Liver (tissue), 9 donors: ENCODE data around the gene BCR. TPM values are rescaled to one million over a fixed set of nuclear protein-coding genes. Genes with fewer than 3 reads are reported as not detected.
A peak's percentile ranks its signal among the peaks of the same experiment; 100 is the strongest.

Experiments
- DNase-seq: peaks from one replicate; pipeline ENCODE4 v3.0.0-alpha.2; 2017; ENCODE audit warnings: low spot score
- H3K27ac ChIP-seq, 2 donors: one replicate each; pipeline ENCODE4 v1.7.0; 2013; ENCODE audit warnings: inconsistent platforms in 2 of 2, low read length in 2 of 2, control low read depth in 1 of 2, low read depth in 1 of 2, mild to moderate bottlenecking in 1 of 2
- H3K27me3 ChIP-seq, 4 donors: one replicate each; pipeline versions ENCODE4 v1.6.1 to v1.7.0; 2013; ENCODE audit warnings: low read length in 3 of 4, inconsistent platforms in 1 of 4, mild to moderate bottlenecking in 1 of 4, moderate library complexity in 1 of 4; ENCODE audit not compliant: control insufficient read depth in 4 of 4, insufficient read depth in 4 of 4
- H3K36me3 ChIP-seq, 4 donors: one replicate each; pipeline versions ENCODE4 v1.6.1 to v1.7.0; 2013; ENCODE audit warnings: low read length in 3 of 4, mild to moderate bottlenecking in 3 of 4, low read depth in 1 of 4, moderate library complexity in 1 of 4; ENCODE audit not compliant: control insufficient read depth in 4 of 4, insufficient read depth in 3 of 4
- H3K4me1 ChIP-seq, 4 donors: one replicate each; pipeline versions ENCODE4 v1.6.1 to v1.7.0; 2013; ENCODE audit warnings: low read length in 3 of 4, mild to moderate bottlenecking in 3 of 4, moderate library complexity in 1 of 4; ENCODE audit not compliant: control insufficient read depth in 4 of 4, insufficient read depth in 4 of 4
- H3K4me3 ChIP-seq, 3 donors: one replicate each; pipeline versions ENCODE4 v1.6.1 to v1.7.0; 2013; ENCODE audit warnings: low read length in 3 of 3, control low read depth in 1 of 3, low read depth in 1 of 3, mild to moderate bottlenecking in 1 of 3
- H3K9ac ChIP-seq, 2 donors: one replicate each; pipeline ENCODE4 v1.7.0; 2013; ENCODE audit warnings: low read length in 2 of 2, mild to moderate bottlenecking in 2 of 2, moderate library complexity in 2 of 2, control low read depth in 1 of 2, low read depth in 1 of 2
- H3K9me3 ChIP-seq, 4 donors: one replicate each; pipeline versions ENCODE4 v1.6.1 to v1.7.0; 2013; ENCODE audit warnings: low read length in 3 of 4; ENCODE audit not compliant: control insufficient read depth in 4 of 4
- ATF3 ChIP-seq: IDR thresholded peaks from 2 replicates; pipeline ENCODE4 v1.6.1; 2016; ENCODE audit warnings: antibody characterized with exemption
- CTCF ChIP-seq: fragments of 150-350 bp; IDR thresholded peaks from 2 replicates; pipeline ENCODE4 v1.5.1; 2017; ENCODE audit warnings: improper control_type of control experiment, low read depth, low read length; ENCODE audit not compliant: missing input control
- EGR1 ChIP-seq, 2 donors: IDR thresholded peaks; 2 replicates each; pipeline ENCODE4 v1.6.1; 2016 to 2018; ENCODE audit warnings: antibody characterized with exemption in 2 of 2, low read depth in 2 of 2
- FOXA1 ChIP-seq: IDR thresholded peaks from 2 replicates; pipeline ENCODE4 v1.6.1; 2016; ENCODE audit warnings: antibody characterized with exemption
- FOXA2 ChIP-seq: IDR thresholded peaks from 2 replicates; pipeline ENCODE4 v1.6.1; 2016; ENCODE audit warnings: antibody characterized with exemption
- GABPA ChIP-seq, 2 donors: IDR thresholded peaks in 1 of 2; conservative IDR thresholded peaks in 1 of 2; 2 replicates each; pipeline ENCODE4 v1.6.1; 2016; ENCODE audit warnings: antibody characterized with exemption in 2 of 2, mild to moderate bottlenecking in 1 of 2, moderate library complexity in 1 of 2
- HNF4A ChIP-seq, 2 donors: conservative IDR thresholded peaks; 2 replicates each; pipeline ENCODE4 v1.6.1; 2016; ENCODE audit warnings: antibody characterized with exemption in 2 of 2, mild to moderate bottlenecking in 2 of 2
- HNF4G ChIP-seq: IDR thresholded peaks from 2 replicates; pipeline ENCODE4 v1.6.1; 2016; ENCODE audit warnings: antibody characterized with exemption
- JUND ChIP-seq, 2 donors: IDR thresholded peaks; 2 replicates each; pipeline ENCODE4 v1.6.1; 2016; ENCODE audit warnings: antibody characterized with exemption in 2 of 2
- MAX ChIP-seq: IDR thresholded peaks from 2 replicates; pipeline ENCODE4 v1.6.1; 2016; ENCODE audit warnings: antibody characterized with exemption
- NR2F2 ChIP-seq: IDR thresholded peaks from 2 replicates; pipeline ENCODE4 v1.6.1; 2016; ENCODE audit warnings: antibody characterized with exemption
- RAD21 ChIP-seq, 2 donors: IDR thresholded peaks; 2 replicates each; pipeline ENCODE4 v1.6.1; 2016; ENCODE audit warnings: antibody characterized with exemption in 2 of 2, mild to moderate bottlenecking in 2 of 2
- REST ChIP-seq: IDR thresholded peaks from 2 replicates; pipeline ENCODE4 v1.6.1; 2016; ENCODE audit warnings: antibody characterized with exemption, mild to moderate bottlenecking
- SP1 ChIP-seq: IDR thresholded peaks from 2 replicates; pipeline ENCODE4 v1.6.1; 2018; ENCODE audit warnings: antibody characterized with exemption, mild to moderate bottlenecking
- TAF1 ChIP-seq: conservative IDR thresholded peaks from 2 replicates; pipeline ENCODE4 v1.6.1; 2016; ENCODE audit warnings: antibody characterized with exemption, mild to moderate bottlenecking
- YY1 ChIP-seq: IDR thresholded peaks from 2 replicates; pipeline ENCODE4 v1.6.1; 2016; ENCODE audit warnings: antibody characterized with exemption, mild to moderate bottlenecking
- ZBTB33 ChIP-seq: IDR thresholded peaks from 2 replicates; pipeline ENCODE4 v1.6.1; 2016; ENCODE audit warnings: antibody characterized with exemption
- WGBS: extraction: QIAGEN DNeasy Blood & Tissue Kit; methylation state at CpG from one replicate; pipeline ENCODE4 v1.1.7; 2013; 5-methylcytosine and 5-hydroxymethylcytosine counted together
- polyA plus RNA-seq, 2 donors: library from polyadenylated mRNA; stranded (reverse) in 1 of 2; unstranded in 1 of 2; fragments of 200-250 nt in 1 of 2; fragments of >200 nt in 1 of 2; fragmentation: Nextera tagmentation in 1 of 2; extraction: Ambion mirVana in 1 of 2; gene quantifications; one replicate each; pipeline versions ENCODE4 v1.2.1 to v1.2.3, GENCODE V29; 2013 to 2015
- total RNA-seq, 2 donors: library from RNA; depleted of rRNA; stranded (reverse); fragments of >200 nt; gene quantifications; one replicate each; pipeline ENCODE4 v1.2.3, GENCODE V29; 2014
- donor health status: healthy.
- donor health status: healthy.
- donor health status: healthy.
- donor health status: healthy.
- donor health status: healthy.

The BCR gene
- total and polyA plus RNA-seq, 4 donors = 7.4 to 35.6 (median 18.3) TPM

GRCh38 chr22:23282986-23283385, 102.7 kb downstream of the BCR start:
- no peaks in the 10 kb centered on the region for H3K27me3 ChIP-seq
- TF ChIP-seq NR2F2 (no peak), SP1 (no peak), ZBTB33 (no peak), FOXA2 (no peak), MAX (no peak), RAD21 (IDR thresholded peaks at IDR 0.05) (no peak), CTCF (no peak), EGR1 (IDR thresholded peaks at IDR 0.05; ENCODE audit: low read depth in 2 of 2) (no peak), YY1 (no peak), HNF4A (conservative IDR thresholded peaks at IDR 0.05) (no peak), JUND (IDR thresholded peaks at IDR 0.05) (no peak), HNF4G (no peak), GABPA (IDR thresholded peaks at IDR 0.05 in 1 of 2, conservative IDR thresholded peaks at IDR 0.05 in 1 of 2) (no peak)
- no peak overlapping the region for H3K27ac ChIP-seq
- H3K4me3 ChIP-seq = no peak overlapping the region
- no peak overlapping the region for H3K9ac ChIP-seq
- WGBS = 95% methylated on average over 11 of the region's 11 CpGs
- no peaks in the 10 kb centered on the region for H3K9me3 ChIP-seq
- peaks cover 0 to 10% (median 2%) of the 10 kb centered on the region in 4 donors for H3K4me1 ChIP-seq
- H3K36me3 ChIP-seq = peaks cover 4 to 25% (median 5%) of the 10 kb centered on the region in 4 donors
- DNase-seq = no peak

GRCh38 chr22:23283591-23284503, 103.5 kb downstream of the BCR start:
- DNase-seq = peak; percentile 43
- Histone ChIP-seq H3K27me3 (no peaks in the 10 kb centered on the region), H3K4me1 (peaks cover 0 to 10% (median 2%) of the 10 kb centered on the region in 4 donors), H3K36me3 (peaks cover 4 to 27% (median 5%) of the 10 kb centered on the region in 4 donors), H3K27ac (no peak overlapping the region), H3K9ac (no peak overlapping the region), H3K4me3 (no peak overlapping the region), H3K9me3 (no peaks in the 10 kb centered on the region)
- WGBS = 67% methylated on average over 22 of the region's 22 CpGs
- TF ChIP-seq SP1 (peak; percentile 45), CTCF (no peak), TAF1 (no peak), YY1 (no peak), JUND (IDR thresholded peaks at IDR 0.05) (peak in 1 of 2 donors; percentile 7), EGR1 (IDR thresholded peaks at IDR 0.05; ENCODE audit: low read depth in 2 of 2) (no peak), NR2F2 (peak; percentile 17), FOXA1 (no peak), ZBTB33 (no peak), FOXA2 (no peak), ATF3 (no peak), HNF4A (conservative IDR thresholded peaks at IDR 0.05) (peak in 1 of 2 donors; percentile 62), REST (peak; percentile 14)
